ENCODE data around the gene UBE3B.
"Not testable (repeated sequence)": the region's sequence is repeated elsewhere in the genome, so short reads cannot be mapped to it uniquely, and the experiment has no call there.

- TF ChIP-seq CTCF, POLR2A (IDR thresholded peaks at IDR 0.05): not testable (repeated sequence)
These were observed 37.5 kb upstream of the UBE3B start for GRCh38 chr12:109439951-109440350.
